HepG2 (cell line): ENCODE data around the gene HSDL2. TPM values are rescaled to one million over a fixed set of nuclear protein-coding genes. Genes with fewer than 3 reads are reported as not detected.
A peak's percentile ranks its signal among the peaks of the same experiment; 100 is the strongest.

Experiments used
- ATRX ChIP-seq: sonication (generic); formaldehyde crosslinking; IDR thresholded peaks from 2 replicates; pipeline ENCODE4 v1.4.0; 2020; ENCODE audit warnings: missing genetic modification reagents, borderline replicate concordance
- JUN ChIP-seq: sonication (generic); formaldehyde crosslinking; IDR thresholded peaks from 2 replicates; pipeline ENCODE4 v1.4.0; 2020; ENCODE audit warnings: mild to moderate bottlenecking, missing genetic modification reagents
- MAF1 ChIP-seq: sonication (generic); formaldehyde crosslinking; IDR thresholded peaks from 2 replicates; pipeline ENCODE4 v1.5.0; 2020; ENCODE audit warnings: missing genetic modification reagents, borderline replicate concordance
- PHB2 ChIP-seq: fragments of 450-650 bp; IDR thresholded peaks from 2 replicates; pipeline ENCODE4 v1.6.1; 2018; ENCODE audit not compliant: partially characterized antibody
- POGZ ChIP-seq: sonication (generic); formaldehyde crosslinking; IDR thresholded peaks from 2 replicates; pipeline ENCODE4 v1.4.0; 2020; ENCODE audit warnings: mild to moderate bottlenecking, missing genetic modification reagents
- RARA ChIP-seq: IDR thresholded peaks from 2 replicates; pipeline ENCODE4 v1.6.1; 2016; ENCODE audit warnings: missing genetic modification reagents, missing compliant biosample characterization
- TBX2 ChIP-seq: sonication (generic); formaldehyde crosslinking; IDR thresholded peaks from 2 replicates; pipeline ENCODE4 v1.5.0; 2020; ENCODE audit warnings: missing genetic modification reagents, mild to moderate bottlenecking, borderline replicate concordance
- ZMYM2 ChIP-seq: sonication (generic); formaldehyde crosslinking; IDR thresholded peaks from 2 replicates; pipeline ENCODE4 v1.8.0; 2022; ENCODE audit warnings: mild to moderate bottlenecking, missing genetic modification reagents
- ZNF124 ChIP-seq: sonication (generic); formaldehyde crosslinking; IDR thresholded peaks from 2 replicates; pipeline ENCODE4 v1.4.0; 2020; ENCODE audit warnings: missing genetic modification reagents
- ZNF282 ChIP-seq: fragments of 450-650 bp; IDR thresholded peaks from 2 replicates; pipeline ENCODE4 v1.6.1; 2018; ENCODE audit not compliant: partially characterized antibody
- ZNF343 ChIP-seq: sonication (generic); formaldehyde crosslinking; IDR thresholded peaks from 2 replicates; pipeline ENCODE4 v1.4.0; 2020; ENCODE audit warnings: mild to moderate bottlenecking, missing genetic modification reagents
- ZNF382 ChIP-seq: sonication (generic); formaldehyde crosslinking; IDR thresholded peaks from 2 replicates; pipeline ENCODE4 v1.5.0; 2020; ENCODE audit warnings: missing genetic modification reagents, mild to moderate bottlenecking, borderline replicate concordance
- ZNF431 ChIP-seq: sonication (generic); formaldehyde crosslinking; IDR thresholded peaks from 2 replicates; pipeline ENCODE4 v1.9.0; 2022; ENCODE audit warnings: missing genetic modification reagents, low read depth, mild to moderate bottlenecking, borderline replicate concordance
- ZNF703 ChIP-seq: sonication (generic); formaldehyde crosslinking; IDR thresholded peaks from 2 replicates; pipeline ENCODE4 v1.5.1; 2020; ENCODE audit warnings: missing genetic modification reagents, mild to moderate bottlenecking, moderate library complexity, borderline replicate concordance
- polyA plus RNA-seq, 8 experiments: library from polyadenylated mRNA; depleted of rRNA in 3 of 8; stranded (reverse) in 7 of 8; unstranded in 1 of 8; fragments of >200 nt; fragmentation: Illumina TruSeq in 4 of 8; extraction: Trizol in 4 of 8; gene quantifications; 2 replicates each; pipeline versions ENCODE4 v1.2.1 to v1.2.3, GENCODE V29; 2011 to 2016; ENCODE audit warnings: low read depth in 4 of 8, missing spikeins in 1 of 8, mixed read lengths in 1 of 8; ENCODE audit not compliant: insufficient read depth in 1 of 8
- total RNA-seq, 5 experiments: library from RNA; depleted of rRNA; stranded (reverse); fragments of >200 nt; fragmentation: Illumina TruSeq; extraction: Trizol; gene quantifications; 2 replicates each; pipeline ENCODE4 v1.2.3, GENCODE V29; 2016; ENCODE audit warnings: low read depth in 1 of 5
- TF ChIP-seq, protein P1 (sequence below), 2 experiments: fragments of 450-650 bp in 1 of 2; sonication (generic) in 1 of 2; formaldehyde crosslinking in 1 of 2; IDR thresholded peaks; 2 replicates each; pipeline versions ENCODE4 v1.6.1 to v1.8.0; 2016 to 2022; ENCODE audit warnings: antibody characterized with exemption in 1 of 2, mild to moderate bottlenecking in 1 of 2, missing genetic modification reagents in 1 of 2
- TF ChIP-seq, protein P2 (sequence below): sonication (generic); formaldehyde crosslinking; IDR thresholded peaks from 2 replicates; pipeline ENCODE4 v1.4.0; 2020; ENCODE audit warnings: missing genetic modification reagents, borderline replicate concordance

The HSDL2 gene
- total and polyA plus RNA-seq, 2 of the 13 experiments (the other 11 are each of a cell fraction or from before 2014, with no cell fraction given), result 55.3 to 80.2 TPM

DNA sequence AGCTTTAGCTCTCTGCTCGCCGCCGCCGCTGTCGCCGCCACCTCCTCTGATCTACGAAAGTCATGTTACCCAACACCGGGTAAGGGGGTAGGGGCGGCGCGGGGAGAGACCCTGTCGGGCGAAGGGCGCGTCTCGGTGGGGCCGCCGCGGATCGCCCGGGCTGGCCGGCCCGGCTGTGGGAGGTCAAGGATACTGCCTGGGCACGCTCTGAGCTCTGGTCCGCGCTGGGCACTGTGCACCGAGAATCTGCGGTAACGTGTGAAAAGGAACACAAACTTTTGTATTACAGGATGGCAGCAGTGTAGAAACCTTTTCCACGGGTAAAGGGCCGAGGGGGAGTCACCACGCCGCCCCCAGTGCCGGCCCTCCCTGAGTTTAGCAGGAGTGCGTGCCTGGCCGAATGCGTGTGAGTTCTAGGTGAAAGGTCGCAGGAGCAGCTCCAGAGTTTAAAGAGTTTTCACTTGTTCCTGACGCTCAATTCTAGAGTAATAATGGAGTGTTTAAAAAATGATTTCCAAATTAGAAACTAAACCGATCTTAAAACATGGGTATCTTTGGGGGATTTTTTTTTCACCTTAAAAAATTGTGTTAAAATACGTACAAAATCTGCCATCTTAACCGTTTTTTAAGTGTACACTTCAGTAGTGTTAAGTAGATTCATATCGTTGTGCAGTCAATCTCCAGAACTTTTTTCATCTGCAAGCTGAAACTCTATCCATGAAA, at the start of gene HSDL2 (continued):
- TF ChIP-seq PHB2 (no peak), MAF1 (no peak), JUN (CRISPR knock-in tag) (no peak), ZNF343 (CRISPR knock-in tag) (no peak), ZNF382 (CRISPR knock-in tag) (no peak), RARA (CRISPR knock-in tag) (peak; percentile 62), POGZ (CRISPR knock-in tag) (peak; percentile 31), ZNF703 (no peak), ZNF431 (CRISPR knock-in tag) (no peak), ATRX (no peak), ZMYM2 (CRISPR knock-in tag) (no peak), ZNF282 (no peak), ZNF124 (CRISPR knock-in tag) (no peak), TBX2 (CRISPR knock-in tag) (no peak)
- TF ChIP-seq, protein P1, sequence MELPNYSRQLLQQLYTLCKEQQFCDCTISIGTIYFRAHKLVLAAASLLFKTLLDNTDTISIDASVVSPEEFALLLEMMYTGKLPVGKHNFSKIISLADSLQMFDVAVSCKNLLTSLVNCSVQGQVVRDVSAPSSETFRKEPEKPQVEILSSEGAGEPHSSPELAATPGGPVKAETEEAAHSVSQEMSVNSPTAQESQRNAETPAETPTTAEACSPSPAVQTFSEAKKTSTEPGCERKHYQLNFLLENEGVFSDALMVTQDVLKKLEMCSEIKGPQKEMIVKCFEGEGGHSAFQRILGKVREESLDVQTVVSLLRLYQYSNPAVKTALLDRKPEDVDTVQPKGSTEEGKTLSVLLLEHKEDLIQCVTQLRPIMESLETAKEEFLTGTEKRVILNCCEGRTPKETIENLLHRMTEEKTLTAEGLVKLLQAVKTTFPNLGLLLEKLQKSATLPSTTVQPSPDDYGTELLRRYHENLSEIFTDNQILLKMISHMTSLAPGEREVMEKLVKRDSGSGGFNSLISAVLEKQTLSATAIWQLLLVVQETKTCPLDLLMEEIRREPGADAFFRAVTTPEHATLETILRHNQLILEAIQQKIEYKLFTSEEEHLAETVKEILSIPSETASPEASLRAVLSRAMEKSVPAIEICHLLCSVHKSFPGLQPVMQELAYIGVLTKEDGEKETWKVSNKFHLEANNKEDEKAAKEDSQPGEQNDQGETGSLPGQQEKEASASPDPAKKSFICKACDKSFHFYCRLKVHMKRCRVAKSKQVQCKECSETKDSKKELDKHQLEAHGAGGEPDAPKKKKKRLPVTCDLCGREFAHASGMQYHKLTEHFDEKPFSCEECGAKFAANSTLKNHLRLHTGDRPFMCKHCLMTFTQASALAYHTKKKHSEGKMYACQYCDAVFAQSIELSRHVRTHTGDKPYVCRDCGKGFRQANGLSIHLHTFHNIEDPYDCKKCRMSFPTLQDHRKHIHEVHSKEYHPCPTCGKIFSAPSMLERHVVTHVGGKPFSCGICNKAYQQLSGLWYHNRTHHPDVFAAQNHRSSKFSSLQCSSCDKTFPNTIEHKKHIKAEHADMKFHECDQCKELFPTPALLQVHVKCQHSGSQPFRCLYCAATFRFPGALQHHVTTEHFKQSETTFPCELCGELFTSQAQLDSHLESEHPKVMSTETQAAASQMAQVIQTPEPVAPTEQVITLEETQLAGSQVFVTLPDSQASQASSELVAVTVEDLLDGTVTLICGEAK (IDR thresholded peaks at IDR 0.05), result no peak
- TF ChIP-seq, protein P1 (CRISPR knock-in tag; IDR thresholded peaks at IDR 0.05), result no peak; the same call in 1 of the 2 replicates
- TF ChIP-seq, protein P2, sequence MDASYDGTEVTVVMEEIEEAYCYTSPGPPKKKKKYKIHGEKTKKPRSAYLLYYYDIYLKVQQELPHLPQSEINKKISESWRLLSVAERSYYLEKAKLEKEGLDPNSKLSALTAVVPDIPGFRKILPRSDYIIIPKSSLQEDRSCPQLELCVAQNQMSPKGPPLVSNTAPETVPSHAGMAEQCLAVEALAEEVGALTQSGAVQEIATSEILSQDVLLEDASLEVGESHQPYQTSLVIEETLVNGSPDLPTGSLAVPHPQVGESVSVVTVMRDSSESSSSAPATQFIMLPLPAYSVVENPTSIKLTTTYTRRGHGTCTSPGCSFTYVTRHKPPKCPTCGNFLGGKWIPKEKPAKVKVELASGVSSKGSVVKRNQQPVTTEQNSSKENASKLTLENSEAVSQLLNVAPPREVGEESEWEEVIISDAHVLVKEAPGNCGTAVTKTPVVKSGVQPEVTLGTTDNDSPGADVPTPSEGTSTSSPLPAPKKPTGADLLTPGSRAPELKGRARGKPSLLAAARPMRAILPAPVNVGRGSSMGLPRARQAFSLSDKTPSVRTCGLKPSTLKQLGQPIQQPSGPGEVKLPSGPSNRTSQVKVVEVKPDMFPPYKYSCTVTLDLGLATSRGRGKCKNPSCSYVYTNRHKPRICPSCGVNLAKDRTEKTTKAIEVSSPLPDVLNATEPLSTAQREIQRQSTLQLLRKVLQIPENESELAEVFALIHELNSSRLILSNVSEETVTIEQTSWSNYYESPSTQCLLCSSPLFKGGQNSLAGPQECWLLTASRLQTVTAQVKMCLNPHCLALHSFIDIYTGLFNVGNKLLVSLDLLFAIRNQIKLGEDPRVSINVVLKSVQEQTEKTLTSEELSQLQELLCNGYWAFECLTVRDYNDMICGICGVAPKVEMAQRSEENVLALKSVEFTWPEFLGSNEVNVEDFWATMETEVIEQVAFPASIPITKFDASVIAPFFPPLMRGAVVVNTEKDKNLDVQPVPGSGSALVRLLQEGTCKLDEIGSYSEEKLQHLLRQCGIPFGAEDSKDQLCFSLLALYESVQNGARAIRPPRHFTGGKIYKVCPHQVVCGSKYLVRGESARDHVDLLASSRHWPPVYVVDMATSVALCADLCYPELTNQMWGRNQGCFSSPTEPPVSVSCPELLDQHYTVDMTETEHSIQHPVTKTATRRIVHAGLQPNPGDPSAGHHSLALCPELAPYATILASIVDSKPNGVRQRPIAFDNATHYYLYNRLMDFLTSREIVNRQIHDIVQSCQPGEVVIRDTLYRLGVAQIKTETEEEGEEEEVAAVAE (CRISPR knock-in tag), result 0 out of 2 replicates have a peak, but pooled peaks have one; percentile 21
